H1 (cell line): Measurements from ENCODE around the gene LRRC2. TPM values are rescaled to one million over a fixed set of nuclear protein-coding genes. Genes with fewer than 3 reads are reported as not detected.

Source experiments
- CTCF ChIA-PET: fragments of 300-600 bp; sonication (Branson Sonifier 250); formaldehyde crosslinking; loops from one replicate; lab custom pipeline; 2021; ENCODE audit not compliant: partially characterized antibody; lab: Charles Lee
- POLR2A ChIA-PET: fragments of 300-600 bp; sonication (Branson Sonifier 250); formaldehyde crosslinking; loops from one replicate; lab custom pipeline; 2021; ENCODE audit warnings: inconsistent platforms; ENCODE audit not compliant: partially characterized antibody; lab: Charles Lee
- DNase-seq, 2 experiments: peaks; one replicate each; pipeline versions ENCODE4 v3.0.0 to v3.0.0-alpha.2; 2010 to 2022; ENCODE audit warnings: low spot score in 2 of 2, low read depth in 1 of 2, mixed read lengths in 1 of 2
- FAIRE-seq: peaks from 2 replicates; lab custom pipeline; 2011; peaks lifted over from hg19 to GRCh38; lab: Jason Lieb, UNC
- H2AFZ ChIP-seq: 2 replicates; pipeline ENCODE4 v1.8.1; 2012; ENCODE audit warnings: low read length, inconsistent platforms
- H2AK5ac ChIP-seq: 2 replicates; pipeline ENCODE4 v1.6.1; 2013; ENCODE audit warnings: low read depth, low read length
- H2BK120ac ChIP-seq: replicated peaks from 2 replicates; pipeline ENCODE3; 2013; ENCODE audit warnings: low read depth, low read length, inconsistent platforms
- H2BK12ac ChIP-seq: 2 replicates; pipeline ENCODE4 v1.6.1; 2013; ENCODE audit warnings: low read depth, low read length
- H2BK15ac ChIP-seq: 2 replicates; pipeline ENCODE4 v1.6.1; 2013; ENCODE audit warnings: low read length
- H2BK20ac ChIP-seq: 2 replicates; pipeline ENCODE4 v1.6.1; 2013; ENCODE audit warnings: low read length
- H2BK5ac ChIP-seq: 2 replicates; pipeline ENCODE4 v1.6.1; 2013; ENCODE audit warnings: low read depth, low read length
- H3K14ac ChIP-seq: 2 replicates; pipeline ENCODE4 v1.6.1; 2013; ENCODE audit warnings: inconsistent platforms; ENCODE audit not compliant: insufficient read length
- H3K18ac ChIP-seq: 2 replicates; pipeline ENCODE4 v1.6.1; 2013; ENCODE audit warnings: low read length; ENCODE audit errors: extremely low read depth
- H3K23ac ChIP-seq: 2 replicates; pipeline ENCODE4 v1.6.1; 2013; ENCODE audit warnings: inconsistent platforms; ENCODE audit not compliant: insufficient read length
- H3K23me2 ChIP-seq: 2 replicates; pipeline ENCODE4 v1.6.1; 2013; ENCODE audit warnings: low read depth, low read length
- H3K27ac ChIP-seq: 2 replicates; pipeline ENCODE4 v1.6.1; 2011; ENCODE audit warnings: low read depth, low read length, inconsistent platforms
- H3K27me3 ChIP-seq, 4 experiments: replicated peaks in 1 of 4; 1 replicate in 1 of 4; 2 replicates in 3 of 4; pipeline versions ENCODE4 v1.6.1 to v1.8.1; 2011 to 2013; ENCODE audit warnings: low read length in 3 of 4, mild to moderate bottlenecking in 3 of 4, inconsistent platforms in 2 of 4, mixed read lengths in 2 of 4, moderate library complexity in 1 of 4; ENCODE audit not compliant: control insufficient read depth in 3 of 4, insufficient read depth in 3 of 4; ENCODE audit errors: extremely low read depth in 1 of 4
- H3K36me3 ChIP-seq, 4 experiments: 2 replicates each; pipeline versions ENCODE4 v1.6.1 to v1.8.1; 2011 to 2013; ENCODE audit warnings: mild to moderate bottlenecking in 4 of 4, low read length in 3 of 4, moderate library complexity in 2 of 4, control low read depth in 1 of 4, inconsistent platforms in 1 of 4; ENCODE audit not compliant: insufficient read depth in 4 of 4, control insufficient read depth in 2 of 4
- H3K4ac ChIP-seq: replicated peaks from 2 replicates; pipeline ENCODE3; 2013; ENCODE audit warnings: low read length, low read depth, mixed read lengths, inconsistent platforms; ENCODE audit not compliant: insufficient read length
- H3K4me1 ChIP-seq, 4 experiments: replicated peaks in 1 of 4; 1 replicate in 1 of 4; 2 replicates in 3 of 4; pipeline versions ENCODE4 v1.6.1 to v1.8.1; 2011 to 2013; ENCODE audit warnings: low read length in 3 of 4, inconsistent platforms in 2 of 4, mixed read lengths in 1 of 4; ENCODE audit not compliant: insufficient read depth in 4 of 4, control insufficient read depth in 3 of 4
- H3K4me2 ChIP-seq, 2 experiments: 2 replicates each; pipeline versions ENCODE4 v1.6.1 to v1.8.1; 2011 to 2013; ENCODE audit warnings: low read depth in 2 of 2, low read length in 2 of 2, control low read depth in 1 of 2, inconsistent platforms in 1 of 2, mild to moderate bottlenecking in 1 of 2; ENCODE audit not compliant: insufficient read depth in 1 of 2
- H3K4me3 ChIP-seq, 4 experiments: fragments of 200-600, 300-600 bp in 1 of 4; sonication (generic), shearing (Covaris generic), sonication (Bioruptor Twin) in 1 of 4; 2 replicates each; pipeline versions ENCODE4 v1.5.1 to v1.8.1; 2011 to 2016; ENCODE audit warnings: low read length in 4 of 4, low read depth in 3 of 4, control low read depth in 2 of 4, inconsistent platforms in 2 of 4, mild to moderate bottlenecking in 2 of 4, mixed read lengths in 1 of 4, moderate library complexity in 1 of 4; ENCODE audit not compliant: insufficient read depth in 2 of 4; ENCODE audit errors: extremely low read depth in 1 of 4
- H3K56ac ChIP-seq: replicated peaks from 2 replicates; pipeline ENCODE3; 2013; ENCODE audit warnings: low read depth, mild to moderate bottlenecking, mixed read lengths, low read length, inconsistent platforms; ENCODE audit not compliant: insufficient read length
- H3K79me1 ChIP-seq: 2 replicates; pipeline ENCODE4 v1.6.1; 2013; ENCODE audit warnings: low read depth, low read length, control low read depth
- H3K79me2 ChIP-seq, 2 experiments: 2 replicates each; pipeline versions ENCODE4 v1.6.1 to v1.8.1; 2012 to 2013; ENCODE audit warnings: low read length in 2 of 2, mild to moderate bottlenecking in 2 of 2, inconsistent platforms in 1 of 2; ENCODE audit not compliant: insufficient read depth in 2 of 2, control insufficient read depth in 1 of 2
- H3K9ac ChIP-seq, 4 experiments: replicated peaks in 1 of 4; 1 replicate in 1 of 4; 2 replicates in 3 of 4; pipeline versions ENCODE4 v1.6.1 to v1.8.1; 2011 to 2013; ENCODE audit warnings: low read depth in 3 of 4, low read length in 3 of 4, control low read depth in 2 of 4, mild to moderate bottlenecking in 2 of 4, moderate library complexity in 2 of 4, inconsistent platforms in 1 of 4; ENCODE audit errors: extremely low read depth in 1 of 4
- H3K9me3 ChIP-seq, 2 experiments: 2 replicates each; pipeline versions ENCODE4 v1.6.1 to v1.8.1; 2012 to 2013; ENCODE audit warnings: mild to moderate bottlenecking in 2 of 2, moderate library complexity in 2 of 2, control low read depth in 1 of 2, inconsistent platforms in 1 of 2, low read depth in 1 of 2, low read length in 1 of 2, mixed read lengths in 1 of 2; ENCODE audit not compliant: insufficient read depth in 2 of 2
- H4K20me1 ChIP-seq, 2 experiments: replicated peaks in 1 of 2; 2 replicates each; pipeline versions ENCODE3 to v1.8.1; 2011 to 2013; ENCODE audit warnings: inconsistent platforms in 2 of 2, low read length in 2 of 2, mild to moderate bottlenecking in 1 of 2; ENCODE audit not compliant: insufficient read depth in 2 of 2, control insufficient read depth in 1 of 2
- H4K5ac ChIP-seq: 2 replicates; pipeline ENCODE4 v1.6.1; 2013; ENCODE audit warnings: low read length, low read depth, mixed read lengths, inconsistent platforms; ENCODE audit not compliant: insufficient read length
- H4K8ac ChIP-seq: 2 replicates; pipeline ENCODE4 v1.8.0; 2013; ENCODE audit warnings: mild to moderate bottlenecking, moderate library complexity, low read length, inconsistent platforms; ENCODE audit not compliant: insufficient read depth; ENCODE audit errors: extremely low read depth
- H4K91ac ChIP-seq: replicated peaks from 2 replicates; pipeline ENCODE3; 2013; ENCODE audit warnings: low read length, mixed read lengths, inconsistent platforms; ENCODE audit not compliant: insufficient read length
- BRCA1 ChIP-seq: IDR thresholded peaks from 2 replicates; pipeline ENCODE4 v1.6.1; 2012; ENCODE audit warnings: low read depth, low read length, improper control_type of control experiment
- CBX8 ChIP-seq: fragments of 300-800, 300-1000 bp; sonication (generic); IDR thresholded peaks from 2 replicates; pipeline ENCODE4 v1.7.1; 2016; ENCODE audit warnings: low read depth, low read length, borderline replicate concordance
- CHD2 ChIP-seq: IDR thresholded peaks from 2 replicates; pipeline ENCODE4 v1.6.1; 2012; ENCODE audit warnings: low read length, improper control_type of control experiment
- FOSL1 ChIP-seq: IDR thresholded peaks from 2 replicates; pipeline ENCODE4 v1.6.1; 2011; ENCODE audit warnings: mild to moderate bottlenecking, low read depth, low read length, moderate library complexity; ENCODE audit not compliant: insufficient read depth
- HDAC6 ChIP-seq: IDR thresholded peaks from one replicate; pipeline ENCODE4 v1.7.1; 2012; ENCODE audit warnings: low read depth, mild to moderate bottlenecking, inconsistent platforms, low read length, moderate library complexity
- KDM5A ChIP-seq: fragments of 200-600 bp; IDR thresholded peaks from 2 replicates; pipeline ENCODE4 v1.7.1; 2012; ENCODE audit warnings: mild to moderate bottlenecking, low read length, inconsistent platforms, mixed read lengths
- POLR2AphosphoS5 ChIP-seq: IDR thresholded peaks from 2 replicates; pipeline ENCODE4 v1.6.1; 2011; ENCODE audit warnings: low read depth, low read length
- RXRA ChIP-seq: IDR thresholded peaks from 2 replicates; pipeline ENCODE4 v1.6.1; 2011; ENCODE audit warnings: low read depth, mild to moderate bottlenecking, low read length, moderate library complexity; ENCODE audit not compliant: insufficient read depth
- SIRT6 ChIP-seq: IDR thresholded peaks from one replicate; pipeline ENCODE4 v1.7.1; 2012; ENCODE audit warnings: low read length, inconsistent platforms
- ZNF274 ChIP-seq: IDR thresholded peaks from 2 replicates; pipeline ENCODE4 v1.7.0; 2012; ENCODE audit warnings: low read length, borderline replicate concordance; ENCODE audit errors: extremely low read depth
- WGBS, 2 experiments: shearing (Covaris generic) in 1 of 2; methylation state at CpG; one replicate each; pipeline versions ENCODE4 v1.1.6 to v1.1.7; 2013 to 2015; ENCODE audit warnings: low lambda C conversion rate in 2 of 2, mixed read lengths in 2 of 2, inconsistent platforms in 1 of 2, low coverage in 1 of 2, missing lambda C conversion rate in 1 of 2; ENCODE audit not compliant: insufficient replicate concordance in 2 of 2, insufficient coverage in 1 of 2, insufficient read length in 1 of 2; ENCODE audit errors: extremely low coverage in 1 of 2, missing lambda C conversion rate in 1 of 2; 5-methylcytosine and 5-hydroxymethylcytosine counted together
- polyA plus RNA-seq, 7 experiments: library from polyadenylated mRNA; depleted of rRNA in 3 of 7; stranded (reverse) in 5 of 7; unstranded in 2 of 7; fragments of >200 nt in 5 of 7; fragments of 200-250 nt in 2 of 7; gene quantifications; 1 replicate in 5 of 7; 2 replicates in 1 of 7; 4 replicates in 1 of 7; pipeline versions ENCODE4 v1.2.1 to v1.2.3, GENCODE V29; 2011 to 2013; ENCODE audit warnings: missing spikeins in 2 of 7, mixed read lengths in 2 of 7
- total RNA-seq: library from RNA; stranded (reverse); fragmentation: NEBNext Ultra II Directional; extraction: Animal tissue kit (Norgen Biotek cat#: 25700); gene quantifications from 2 replicates; pipeline ENCODE4 v1.2.1, GENCODE V29; 2021

The LRRC2 gene
- total and polyA plus RNA-seq, 2 of the 8 experiments (the other 6 are each of a cell fraction or from before 2014, with no cell fraction given): 1.4 to 6.4 TPM

GRCh38 chr3:46498916-46499519, 67.1 kb downstream of the LRRC2 start:
- FAIRE-seq: no peak
- no peaks in the 10 kb centered on the region for H4K20me1 ChIP-seq
- H3K79me1 ChIP-seq: no peaks in the 10 kb centered on the region
- H3K27me3 ChIP-seq: peaks cover 0 to 4% (median 0%) of the 10 kb centered on the region in 4 experiments; a peak in 1 of 7 replicates
- no peak overlapping the region for H2AFZ ChIP-seq
- H3K27ac ChIP-seq: no peak overlapping the region
- no peak overlapping the region for H3K18ac ChIP-seq
- ChIA-PET CTCF (interaction anchor here (0.6 to 7.9 kb wide), 13 partner anchors 10 to 131 kb away, joined by 3 to 63 read pairs (median 4); no protein-coding TSS in a partner anchor), POLR2A (interaction anchor here (0.6 to 1.7 kb wide), 8 partner anchors 9 to 164 kb away, joined by 3 to 11 read pairs (median 3); no protein-coding TSS in a partner anchor)
- no peak overlapping the region for H3K56ac ChIP-seq
- peak overlapping the region; percentile 19; the same call in 1 of the 2 replicates for H2BK5ac ChIP-seq
- no peak overlapping the region for H3K14ac ChIP-seq
- 89% methylated on average over 6 of the region's 6 CpGs; no CpG with 5 or more reads in 1 of the 2 experiments for whole genome bisulfite sequencing, 2 experiments
- no peak overlapping the region for H3K23ac ChIP-seq
- peak overlapping the region; percentile 22 for H3K4ac ChIP-seq
- H2AK5ac ChIP-seq: no peak overlapping the region
- H3K36me3 ChIP-seq: no peaks in the 10 kb centered on the region
- H4K5ac ChIP-seq: no peak overlapping the region
- no peak overlapping the region; the same call in 1 of the 2 replicates for H4K8ac ChIP-seq
- H3K23me2 ChIP-seq: no peaks in the 10 kb centered on the region
- H3K9ac ChIP-seq: no peak overlapping the region
- no peak overlapping the region for H2BK12ac ChIP-seq
- H3K4me3 ChIP-seq: no peak overlapping the region
- no peaks in the 10 kb centered on the region for H3K79me2 ChIP-seq
- no peak overlapping the region for H2BK20ac ChIP-seq
- no peak overlapping the region for H2BK15ac ChIP-seq
- H3K4me1 ChIP-seq: peaks cover 0 to 9% (median 2%) of the 10 kb centered on the region in 4 experiments; a peak in 4 of 7 replicates
- no peak overlapping the region for H3K4me2 ChIP-seq
- no peak for TF ChIP-seq BRCA1
- no peak for TF ChIP-seq KDM5A
- TF ChIP-seq CHD2: no peak
- no peak for TF ChIP-seq FOSL1
- TF ChIP-seq CBX8: no peak
- TF ChIP-seq ZNF274: no peak
- TF ChIP-seq POLR2AphosphoS5: no peak
- TF ChIP-seq SIRT6: no peak
- TF ChIP-seq RXRA: no peak
- no peak for TF ChIP-seq HDAC6
- H4K91ac ChIP-seq: no peak overlapping the region
- H3K9me3 ChIP-seq: peaks cover 0 to 4% of the 10 kb centered on the region in 2 experiments; a peak in 1 of 4 replicates
- H2BK120ac ChIP-seq: no peak overlapping the region
- DNase-seq: peak in 1 of 2 experiments; percentile 14
